Endothelial cell of umbilical vein (primary cell): Measurements from ENCODE around the gene R3HDM1.

Experiments
- EZH2 ChIP-seq: IDR thresholded peaks from 2 replicates; pipeline ENCODE4 v1.6.1; 2012; ENCODE audit warnings: borderline replicate concordance, low read depth, mild to moderate bottlenecking, moderate library complexity, low read length, inconsistent platforms; ENCODE audit not compliant: severe bottlenecking
- JUN ChIP-seq: IDR thresholded peaks from 2 replicates; pipeline ENCODE4 v1.6.1; 2011; ENCODE audit warnings: borderline replicate concordance, low read depth; ENCODE audit not compliant: insufficient read length, insufficient read depth
- MYC ChIP-seq: IDR thresholded peaks from one replicate; pipeline ENCODE4 v1.6.1; 2011; ENCODE audit warnings: mild to moderate bottlenecking, low read depth, low read length
- POLR2A ChIP-seq: IDR thresholded peaks from 2 replicates; pipeline ENCODE4 v1.6.1; 2012; ENCODE audit warnings: low read depth, mild to moderate bottlenecking, control low read depth, low read length
- POLR2AphosphoS5 ChIP-seq: IDR thresholded peaks from 2 replicates; pipeline ENCODE4 v1.6.1; 2012; ENCODE audit warnings: low read depth, mild to moderate bottlenecking, control low read depth, low read length, moderate library complexity; ENCODE audit not compliant: insufficient read depth
- TF ChIP-seq, protein P1 (sequence below), 2 donors: IDR thresholded peaks; 1 replicate in 1 of 2; 2 replicates in 1 of 2; pipeline ENCODE4 v1.5.1; 2011; ENCODE audit warnings: low read length in 2 of 2, mild to moderate bottlenecking in 2 of 2, moderate library complexity in 2 of 2, control low read depth in 1 of 2, inconsistent platforms in 1 of 2, low read depth in 1 of 2; ENCODE audit not compliant: insufficient read depth in 1 of 2; ENCODE audit errors: extremely low read depth in 1 of 2

GRCh38 chr2:135641156-135642068 lies 110.1 kb downstream of the R3HDM1 start:
- TF ChIP-seq EZH2: no peak
- no peak for TF ChIP-seq POLR2A
- TF ChIP-seq, protein P1, sequence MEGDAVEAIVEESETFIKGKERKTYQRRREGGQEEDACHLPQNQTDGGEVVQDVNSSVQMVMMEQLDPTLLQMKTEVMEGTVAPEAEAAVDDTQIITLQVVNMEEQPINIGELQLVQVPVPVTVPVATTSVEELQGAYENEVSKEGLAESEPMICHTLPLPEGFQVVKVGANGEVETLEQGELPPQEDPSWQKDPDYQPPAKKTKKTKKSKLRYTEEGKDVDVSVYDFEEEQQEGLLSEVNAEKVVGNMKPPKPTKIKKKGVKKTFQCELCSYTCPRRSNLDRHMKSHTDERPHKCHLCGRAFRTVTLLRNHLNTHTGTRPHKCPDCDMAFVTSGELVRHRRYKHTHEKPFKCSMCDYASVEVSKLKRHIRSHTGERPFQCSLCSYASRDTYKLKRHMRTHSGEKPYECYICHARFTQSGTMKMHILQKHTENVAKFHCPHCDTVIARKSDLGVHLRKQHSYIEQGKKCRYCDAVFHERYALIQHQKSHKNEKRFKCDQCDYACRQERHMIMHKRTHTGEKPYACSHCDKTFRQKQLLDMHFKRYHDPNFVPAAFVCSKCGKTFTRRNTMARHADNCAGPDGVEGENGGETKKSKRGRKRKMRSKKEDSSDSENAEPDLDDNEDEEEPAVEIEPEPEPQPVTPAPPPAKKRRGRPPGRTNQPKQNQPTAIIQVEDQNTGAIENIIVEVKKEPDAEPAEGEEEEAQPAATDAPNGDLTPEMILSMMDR (IDR thresholded peaks at IDR 0.05; ENCODE audit: extremely low read depth in 1 of 2, insufficient read depth in 1 of 2, low read depth in 1 of 2, low read length in 2 of 2): no peak
- TF ChIP-seq MYC: no peak
- TF ChIP-seq JUN: no peak
- TF ChIP-seq POLR2AphosphoS5: no peak
